Muscle of back (tissue), 11 donors: ENCODE data around the gene APBB2. TPM values are rescaled to one million over a fixed set of nuclear protein-coding genes. Genes with fewer than 3 reads are reported as not detected.
"Not testable (repeated sequence)": the region's sequence is repeated elsewhere in the genome, so short reads cannot be mapped to it uniquely, and the experiment has no call there.

Experiments used
- DNase-seq, 3 donors: peaks; one replicate each; pipeline versions ENCODE4 v3.0.0 to v3.0.0-alpha.2; 2013
- polyA plus RNA-seq, 10 donors: library from polyadenylated mRNA; unstranded; fragments of 120-200 nt; gene quantifications; one replicate each; pipeline ENCODE4 v1.2.1, GENCODE V29; 2013; ENCODE audit not compliant: insufficient read length in 10 of 10

APBB2 gene
- polyA plus RNA-seq, 10 donors, result 29.5 to 55.5 (median 44.6) TPM

DNA sequence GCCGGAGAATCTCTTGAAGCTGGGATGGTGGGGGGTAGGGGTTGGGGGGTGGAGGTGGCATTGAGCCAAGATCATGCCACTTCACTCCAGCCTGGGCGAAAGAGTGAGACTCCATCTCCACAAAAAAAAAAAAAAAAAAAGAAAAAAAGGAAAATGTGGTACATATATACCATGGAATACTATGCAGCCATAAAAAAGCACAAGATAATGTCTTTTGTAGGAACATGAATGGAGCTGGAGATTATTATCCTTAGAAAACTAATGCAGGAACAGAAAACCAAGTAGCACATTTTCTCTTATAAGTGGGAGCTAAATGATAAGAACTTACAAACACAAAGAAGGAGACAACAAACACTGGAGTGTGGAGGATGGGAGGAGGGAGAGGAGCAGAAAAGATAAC lies 188.5 kb downstream of the APBB2 start:
- no peak for DNase-seq

DNA sequence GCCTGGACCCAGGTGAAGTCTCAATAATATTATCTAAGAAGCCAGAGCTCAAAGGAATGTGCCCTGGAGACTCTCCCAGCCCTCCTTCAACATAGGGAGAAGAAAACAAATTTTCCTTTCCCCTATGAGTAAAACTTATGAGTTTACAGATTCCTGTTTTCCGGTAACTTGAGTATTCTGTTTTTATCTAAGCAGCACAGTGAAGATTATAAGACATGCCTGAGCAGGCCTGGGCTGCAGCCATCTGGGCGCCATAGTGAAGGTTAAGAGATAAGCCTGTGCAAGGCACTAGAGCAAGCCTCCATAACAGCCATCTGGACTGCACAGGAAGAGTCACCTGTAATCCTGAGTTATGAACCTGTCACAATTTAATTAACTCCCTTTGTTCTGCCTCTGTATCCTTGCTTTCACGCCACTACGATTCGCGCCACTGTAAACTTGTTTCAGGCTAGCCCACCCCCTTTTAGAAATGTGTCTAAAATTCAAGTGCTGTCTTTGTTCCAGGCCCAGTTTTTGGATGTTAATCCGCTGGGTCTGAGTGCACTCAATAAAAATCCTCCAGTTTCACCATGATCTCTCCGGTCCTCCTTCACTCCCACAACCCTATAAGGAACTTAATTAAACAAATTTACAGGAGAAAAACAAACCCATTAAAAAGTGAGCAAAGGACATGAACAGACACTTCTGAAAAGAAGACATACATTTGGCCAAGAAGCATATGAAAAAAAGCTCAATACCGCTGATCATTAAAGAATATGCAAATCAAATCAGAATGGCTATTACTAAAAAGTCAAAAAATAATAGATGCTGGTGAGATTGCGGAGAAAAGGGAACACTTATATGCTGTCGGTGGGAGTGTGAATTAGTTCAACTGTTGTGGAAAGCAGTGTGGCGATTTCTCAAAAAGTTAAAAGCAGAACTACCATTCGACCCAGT lies 189.5 kb downstream of the APBB2 start:
- DNase-seq, result peak in 1 of 3 donors; percentile 22

DNA sequence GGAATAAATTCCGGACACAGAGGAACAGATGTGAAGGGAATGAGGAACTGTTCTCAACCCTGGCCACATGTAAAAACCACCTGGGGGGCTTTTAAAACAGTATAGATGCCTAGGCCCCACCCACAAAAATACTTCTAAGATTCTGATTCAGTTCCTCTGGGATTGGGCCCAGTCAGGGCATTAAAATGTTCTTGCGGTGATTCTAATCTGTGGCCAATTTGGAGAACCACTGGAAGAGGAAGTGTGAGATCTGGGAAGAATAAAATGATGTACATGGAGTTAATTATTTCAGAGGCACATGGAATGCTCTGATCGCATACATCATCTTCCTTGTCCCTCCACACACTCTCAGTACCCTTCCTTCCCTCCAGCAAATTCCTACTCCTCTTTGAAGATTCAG lies 192.2 kb downstream of the APBB2 start:
- peak in 1 of 3 donors; percentile 77 for DNase-seq

DNA sequence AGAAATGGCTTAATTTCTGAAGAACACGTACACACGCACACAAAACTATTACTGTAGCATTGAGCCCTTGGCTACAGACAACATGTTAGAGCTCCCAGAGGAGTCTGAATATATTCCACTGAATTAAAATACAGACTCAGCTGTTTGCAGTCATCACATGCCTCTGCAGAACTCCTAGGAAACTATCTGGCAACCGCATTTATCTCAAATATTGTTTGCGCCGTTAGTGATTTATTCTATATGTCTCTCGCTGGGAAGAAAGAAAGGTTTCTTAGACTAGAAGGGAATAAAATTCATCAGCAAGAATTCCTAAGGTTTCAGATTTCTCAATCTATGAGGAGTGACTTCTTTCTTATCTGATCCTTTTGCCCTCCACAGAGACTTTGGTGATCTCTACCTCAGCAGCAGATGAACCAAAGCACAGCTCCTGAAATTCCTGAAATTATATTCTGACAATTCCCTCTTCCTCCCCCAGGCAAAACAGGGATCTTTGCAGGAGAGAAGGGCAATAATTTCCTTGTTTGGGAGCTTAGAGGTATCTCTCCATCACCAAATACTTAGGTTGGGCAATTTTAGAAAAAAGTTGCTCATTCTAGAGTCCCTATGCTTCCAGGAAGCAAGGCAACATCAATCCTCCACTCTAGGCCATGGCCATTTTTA lies 199.2 kb downstream of the APBB2 start:
- DNase-seq, result peak; percentile 62 to 88 (median 66)

DNA sequence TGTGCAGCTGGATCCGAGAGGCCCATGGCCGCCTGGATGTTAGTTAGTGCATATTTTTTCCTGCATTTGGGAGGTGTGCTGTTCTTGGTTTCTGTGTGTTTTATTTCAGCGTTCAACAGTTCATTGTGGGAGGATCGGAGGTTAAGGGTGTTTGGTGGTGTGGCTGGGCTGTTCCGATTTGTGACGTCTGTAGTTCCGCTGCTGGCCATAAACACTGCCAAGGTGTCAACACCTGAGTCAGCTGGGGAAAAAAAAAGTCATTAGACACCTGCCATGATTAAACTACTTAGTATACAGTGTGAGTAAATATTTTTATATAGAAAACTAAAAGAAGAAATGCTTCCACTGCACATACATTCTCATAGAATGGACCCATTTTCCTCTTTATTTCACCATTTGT lies 200.2 kb downstream of the APBB2 start:
- peak in 1 of 3 donors; percentile 45 for DNase-seq

DNA sequence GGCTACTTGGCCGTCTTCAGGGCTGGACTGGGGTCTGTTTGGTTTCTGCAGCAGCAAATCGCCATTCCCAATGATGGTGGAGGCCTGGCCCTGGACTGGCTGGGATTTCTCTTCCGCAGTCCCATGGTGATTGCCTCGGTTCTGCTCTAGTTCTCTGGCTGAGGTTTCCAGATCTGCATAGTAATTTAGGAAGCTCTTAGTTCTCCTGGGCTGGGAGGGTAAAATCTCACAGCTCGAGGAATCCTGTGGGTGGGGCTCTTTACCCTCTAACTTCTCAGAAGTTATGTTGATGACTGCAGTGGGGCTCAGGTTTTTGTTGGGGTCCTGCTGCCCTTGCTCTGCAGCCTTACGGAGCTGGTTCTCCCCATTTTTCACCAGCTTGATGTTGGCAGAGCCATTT lies 200.6 kb downstream of the APBB2 start:
- peak in 1 of 3 donors; percentile 57 for DNase-seq

DNA sequence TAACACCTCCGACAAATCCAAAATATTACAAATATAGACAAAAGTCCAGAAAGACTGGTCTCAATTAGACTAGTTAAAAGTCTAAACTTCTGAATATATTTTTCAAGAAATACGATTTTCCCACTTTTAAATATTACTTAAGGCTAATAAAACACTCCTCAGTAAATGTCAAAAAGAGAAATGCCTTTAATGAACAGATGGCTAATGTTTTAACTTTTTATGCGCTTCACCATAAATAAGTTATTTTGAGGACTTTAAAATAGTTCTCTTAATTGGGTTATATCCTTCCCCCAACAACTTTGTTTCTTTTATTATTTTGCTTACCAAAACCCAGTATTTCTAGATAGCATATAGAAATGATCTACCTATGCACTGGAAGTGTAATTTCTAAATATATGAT lies 201.4 kb downstream of the APBB2 start:
- DNase-seq, result no peak

DNA sequence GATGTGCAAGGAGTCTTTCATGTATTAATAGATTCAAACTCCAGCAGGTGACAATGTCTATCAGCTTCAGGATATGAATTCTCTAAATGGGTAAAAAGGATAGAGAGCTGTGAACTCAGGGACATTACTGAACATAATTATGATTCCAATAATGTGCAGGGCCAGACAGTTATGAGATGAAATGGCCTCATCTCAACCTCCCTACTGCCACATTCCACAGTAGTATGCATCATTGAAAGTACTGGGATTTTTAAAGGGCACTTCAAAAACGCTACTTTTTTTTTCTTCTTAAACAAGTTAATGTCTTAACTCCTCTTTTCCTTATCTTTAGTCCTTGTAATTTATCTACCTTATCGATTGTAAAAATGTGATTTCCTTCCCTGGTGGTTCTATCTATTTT lies 202.0 kb downstream of the APBB2 start:
- DNase-seq, result no peak

DNA sequence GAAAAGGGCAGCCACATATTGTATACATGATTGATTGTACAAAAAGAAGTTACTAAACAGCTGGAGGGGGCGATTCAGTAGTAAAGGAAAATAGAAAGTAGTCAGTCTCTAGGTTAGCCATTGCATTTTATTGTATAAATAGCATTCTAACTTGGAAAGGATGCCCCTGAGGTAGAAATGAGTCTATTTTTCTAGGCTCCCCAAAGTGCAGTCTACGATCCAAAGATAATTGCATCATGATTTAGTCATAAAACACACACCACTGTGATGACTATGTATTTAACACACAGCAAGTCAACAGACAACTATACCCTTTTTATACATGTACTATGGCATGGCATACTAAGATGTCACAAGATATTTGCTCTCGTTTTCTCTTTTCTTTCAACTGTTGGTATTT lies 204.9 kb downstream of the APBB2 start:
- no peak for DNase-seq

DNA sequence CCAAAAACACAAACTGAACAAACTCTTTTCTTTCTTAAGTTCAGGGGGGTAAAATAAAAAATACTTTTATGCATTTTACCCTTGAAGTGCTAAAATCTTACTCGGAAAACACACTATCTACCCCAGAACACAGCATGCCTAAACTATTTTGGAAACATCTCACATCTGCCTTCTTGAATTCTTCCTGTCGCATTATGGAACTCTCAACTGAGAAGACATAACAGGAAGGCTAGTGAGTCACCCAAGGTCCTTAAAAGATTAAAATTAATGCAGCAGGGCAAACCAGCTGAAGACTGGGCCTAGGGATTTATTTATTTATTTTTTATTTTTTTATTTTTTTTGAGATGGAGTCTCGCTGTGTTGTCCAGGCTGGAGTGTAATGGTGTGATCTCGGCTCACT lies 208.2 kb downstream of the APBB2 start:
- no peak for DNase-seq

DNA sequence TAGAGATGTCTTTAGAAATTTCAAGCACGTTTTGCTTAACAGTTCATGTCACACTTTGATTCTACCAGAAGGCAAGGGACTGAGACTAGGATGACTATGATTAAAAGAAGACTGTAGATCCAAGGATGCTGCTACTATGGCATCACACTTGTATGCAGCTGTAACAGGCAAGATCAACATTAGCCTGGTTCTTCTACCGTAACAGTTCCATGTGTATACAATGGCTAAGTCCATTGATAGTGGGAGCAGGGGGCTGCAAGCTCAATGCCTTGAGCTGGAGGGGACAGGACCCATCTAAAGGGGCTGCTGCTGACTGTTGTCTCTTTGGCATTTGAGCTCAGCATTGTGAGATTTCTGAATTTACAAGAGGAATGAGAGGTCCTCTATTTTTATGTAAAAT lies 212.0 kb downstream of the APBB2 start:
- no peak for DNase-seq

DNA sequence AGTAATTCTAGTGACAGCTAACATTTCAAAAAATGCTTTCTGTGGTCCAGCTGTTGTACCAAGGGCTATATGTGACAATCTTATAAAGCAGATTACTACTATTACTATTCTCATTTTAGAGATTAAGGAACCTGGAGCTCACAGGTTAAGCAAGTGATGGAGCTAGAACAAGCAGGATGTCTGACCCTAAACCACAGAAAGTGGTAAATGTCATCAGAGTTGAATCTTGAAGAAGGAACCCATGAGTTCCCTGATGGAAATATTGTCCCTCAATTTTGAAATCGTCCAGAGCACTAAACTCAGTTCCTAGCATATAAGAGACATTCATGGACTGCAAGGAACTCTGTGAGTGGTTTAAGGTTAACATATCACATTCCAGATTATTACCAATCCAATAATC lies 214.0 kb downstream of the APBB2 start:
- no peak for DNase-seq

DNA sequence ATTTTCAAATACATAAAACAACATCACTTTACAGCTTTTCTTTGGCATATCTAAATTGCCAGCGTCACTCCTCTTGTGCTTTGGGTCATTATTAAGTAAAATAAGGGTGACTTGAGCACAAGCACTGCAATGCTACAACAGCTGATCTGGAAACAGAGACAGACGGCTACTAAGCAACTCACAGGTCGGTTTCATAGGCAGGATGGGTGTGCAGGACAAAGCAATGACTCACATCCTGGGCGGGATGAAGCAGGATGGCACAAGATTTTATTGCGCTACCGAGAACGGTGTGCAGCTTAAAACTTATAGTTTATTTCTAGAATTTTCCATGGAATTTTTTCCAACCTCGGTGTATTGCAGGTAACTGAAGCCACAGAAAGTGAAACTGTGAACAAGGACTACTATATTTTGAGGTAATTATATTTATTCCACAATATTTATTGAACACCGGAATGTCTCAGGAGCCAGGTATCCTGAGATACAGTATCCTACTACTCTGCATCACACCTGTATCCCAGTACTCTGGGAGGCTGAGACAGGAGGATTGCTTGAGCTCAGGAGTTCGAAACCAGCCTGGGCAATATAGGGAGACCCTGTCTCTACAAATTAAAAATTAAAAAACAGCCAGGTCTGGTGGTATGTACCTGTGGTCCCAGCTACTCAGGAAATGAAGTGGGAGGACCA lies 215.5 kb downstream of the APBB2 start:
- no peak for DNase-seq

DNA sequence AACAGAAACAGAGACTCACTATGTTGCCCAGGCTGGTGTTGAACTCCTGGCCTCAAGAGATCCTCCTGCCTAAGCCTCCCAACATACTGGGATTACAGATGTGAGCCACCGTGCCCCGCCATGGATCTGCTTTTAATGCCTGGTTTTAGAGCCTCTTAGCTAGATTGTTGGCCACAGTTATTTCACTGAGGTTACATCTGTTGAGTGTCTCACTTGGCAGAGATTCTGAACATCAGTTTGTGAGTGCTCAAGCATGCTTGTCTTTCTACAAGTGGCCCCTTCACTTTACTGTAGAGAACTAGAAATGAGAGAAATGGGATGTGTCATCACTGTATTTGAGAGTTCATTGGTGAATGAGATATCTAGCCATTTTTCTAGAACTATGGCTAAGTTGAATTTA lies 218.5 kb downstream of the APBB2 start:
- DNase-seq, result no peak

DNA sequence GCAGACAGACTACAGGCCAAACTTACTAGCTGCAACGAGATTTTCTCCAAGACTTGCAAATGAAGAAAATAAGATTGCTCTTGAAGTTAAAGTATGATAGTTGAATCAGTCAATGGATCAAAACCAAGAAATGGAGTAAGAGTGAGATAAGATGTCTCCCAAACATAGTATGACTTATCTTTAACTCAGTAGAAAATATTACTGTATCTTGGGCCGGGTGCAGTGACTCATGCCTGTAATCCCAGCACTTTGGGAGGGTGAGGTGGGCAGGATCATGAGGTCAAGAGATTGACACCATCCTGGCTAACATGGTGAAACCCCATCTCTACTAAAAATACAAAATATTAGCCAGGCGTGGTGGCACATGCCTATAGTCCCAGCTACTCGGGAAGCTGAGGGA lies 220.0 kb downstream of the APBB2 start:
- DNase-seq, result not testable (repeated sequence)

DNA sequence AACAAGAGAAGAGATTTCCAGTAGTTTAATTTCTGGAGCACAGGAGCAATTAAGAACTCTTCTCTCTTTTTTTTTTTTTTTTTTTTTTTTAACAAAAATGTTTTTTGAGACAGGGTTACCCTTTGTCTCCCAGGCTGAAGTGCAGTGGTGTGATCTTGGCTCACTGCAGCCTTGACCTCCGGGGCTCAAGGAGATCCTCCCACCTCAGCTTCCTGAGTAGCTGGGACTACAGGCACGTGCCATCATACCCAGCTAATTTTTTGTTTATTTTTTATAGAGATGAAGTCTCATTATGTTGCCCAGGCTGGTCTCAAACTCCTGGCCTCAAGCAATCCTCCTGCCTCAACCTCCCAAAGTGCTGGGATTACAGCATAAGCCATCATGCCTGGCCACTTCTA lies 221.0 kb downstream of the APBB2 start:
- DNase-seq, result not testable (repeated sequence)

DNA sequence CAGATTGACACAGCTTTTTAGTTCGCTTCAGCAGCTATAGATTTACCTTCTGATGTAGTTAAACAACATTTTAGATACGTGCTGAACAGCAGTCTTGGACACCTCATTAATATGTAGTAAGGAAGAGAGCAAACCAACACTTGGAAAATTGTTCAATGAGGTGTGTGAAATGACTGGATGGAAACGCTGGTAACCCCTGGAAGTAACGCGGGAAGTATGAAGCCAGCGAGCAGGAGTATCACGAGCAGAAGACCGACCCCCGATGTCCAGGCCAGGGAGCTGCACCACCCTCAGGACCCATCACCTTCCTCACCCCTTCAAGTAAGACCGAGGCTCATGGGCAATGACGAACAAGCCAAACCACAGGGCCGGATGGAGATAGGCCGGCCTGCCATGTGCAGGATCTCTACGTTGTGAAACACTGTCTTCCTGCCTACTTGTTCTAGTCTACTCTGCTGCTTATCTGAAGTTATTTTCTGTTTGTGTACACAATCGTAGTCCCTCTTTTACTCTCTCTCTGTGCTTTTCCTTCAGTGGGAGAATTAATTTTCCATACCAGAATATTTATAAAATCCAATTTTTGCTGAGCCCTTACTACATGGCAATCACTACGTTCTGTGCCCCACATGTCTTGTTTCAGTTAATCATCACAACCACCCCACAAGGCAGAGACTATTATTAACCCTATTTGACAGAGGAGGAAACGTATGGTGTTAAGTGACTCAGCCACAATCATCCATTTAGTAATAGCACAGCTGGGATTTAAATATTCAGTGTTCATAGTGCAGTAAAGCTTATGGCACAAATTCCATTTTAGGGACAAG lies 221.7 kb downstream of the APBB2 start:
- DNase-seq, result no peak

DNA sequence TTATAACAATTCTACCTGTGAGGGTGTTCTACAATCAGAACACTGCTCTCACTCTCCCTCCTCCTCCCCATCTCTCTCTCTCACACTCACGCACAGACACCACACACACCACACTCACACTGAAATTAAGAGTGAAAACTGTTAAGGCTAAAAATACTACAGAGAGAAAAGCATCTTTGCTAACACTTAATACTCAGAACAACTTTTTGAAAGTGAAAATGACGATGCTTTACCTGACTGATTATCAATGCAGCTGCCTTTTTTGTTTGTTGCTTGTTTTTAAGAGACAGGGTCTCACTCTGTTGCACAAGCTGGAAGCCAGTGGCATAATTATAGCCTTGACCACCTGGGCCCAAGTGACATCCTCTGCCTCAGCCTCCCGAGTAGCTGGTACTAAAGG lies 222.4 kb downstream of the APBB2 start:
- no peak for DNase-seq

DNA sequence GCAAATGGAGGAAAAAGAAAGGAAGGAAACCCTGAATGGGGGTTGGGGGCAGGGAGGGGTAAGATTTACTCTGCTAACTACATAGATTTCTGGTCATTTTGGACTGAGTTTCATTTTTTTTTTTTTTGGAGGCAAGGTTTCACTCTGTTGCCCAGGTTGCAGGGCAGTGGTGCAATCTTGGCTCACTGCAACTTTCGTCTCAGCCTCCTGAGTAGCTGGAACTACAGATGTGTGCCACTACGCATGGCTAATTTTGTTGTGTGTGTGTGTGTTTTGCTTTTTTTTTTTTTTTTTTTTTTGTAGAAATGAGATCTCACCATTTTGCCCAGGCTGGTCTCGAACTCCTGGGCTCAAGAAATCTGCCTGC lies 223.5 kb downstream of the APBB2 start:
- DNase-seq, result no peak

DNA sequence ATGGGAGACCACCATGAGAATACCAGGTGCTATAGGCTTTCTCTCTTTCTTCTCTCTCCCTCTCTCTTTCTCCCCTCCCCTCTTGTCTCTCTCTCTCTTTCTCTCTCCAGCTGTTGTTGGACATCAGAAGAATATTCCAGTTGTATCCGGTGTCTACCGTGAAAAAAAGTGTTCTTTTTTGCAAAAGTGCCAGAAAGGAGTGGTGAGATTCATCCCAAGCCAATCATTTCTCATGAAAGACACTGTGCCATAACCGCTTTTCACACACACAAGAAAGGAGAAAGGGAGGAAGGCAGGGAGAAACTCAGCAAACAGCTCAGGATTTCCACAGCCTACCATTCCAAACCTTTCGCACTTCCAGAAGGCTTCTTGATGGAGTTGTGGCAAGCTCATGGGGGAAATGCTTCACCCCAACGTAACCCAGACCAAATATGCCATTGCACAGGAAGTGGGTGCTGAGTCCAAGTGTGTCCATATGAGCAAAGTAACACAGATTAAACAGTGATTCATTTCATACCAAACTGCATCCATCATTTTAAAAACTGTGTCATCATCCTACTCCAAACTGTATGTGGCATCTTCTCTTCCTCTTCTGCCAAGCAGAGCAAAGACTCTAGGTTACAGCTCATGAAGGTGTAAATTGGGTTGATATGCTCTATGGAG lies 224.0 kb downstream of the APBB2 start:
- peak in 2 of 3 donors; percentile 57 to 95 for DNase-seq

DNA sequence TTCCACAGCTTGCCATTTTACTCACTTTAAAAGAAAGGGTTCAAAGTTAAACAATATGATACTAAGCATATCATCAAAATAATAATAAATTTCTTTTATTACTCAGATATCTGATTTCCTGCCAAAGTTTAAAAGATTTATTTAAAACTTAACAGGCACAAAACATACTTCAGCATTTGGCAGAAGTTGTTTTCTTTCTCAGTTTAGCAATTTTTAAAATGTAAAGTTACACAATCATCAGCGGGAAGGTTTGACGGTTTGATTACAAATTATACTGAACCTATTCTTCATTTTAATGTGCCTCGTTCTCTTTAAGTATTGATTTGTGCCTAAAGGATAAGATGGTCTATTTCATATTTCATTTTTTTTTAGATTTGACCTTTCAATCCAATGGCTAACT lies 227.2 kb downstream of the APBB2 start:
- DNase-seq, result no peak
